Measurements from ENCODE around the gene GNPDA1.
"Not testable (repeated sequence)": the region's sequence is repeated elsewhere in the genome, so short reads cannot be mapped to it uniquely, and the experiment has no call there.

Gene GNPDA1

GRCh38 chr5:142012792-142013388 is at the start of gene GNPDA1:
Gene GNPDA1 (minus strand): TSS chr5:142013027. CDS start chr5:142012035, 992 bp downstream.
- Mint-ChIP-seq H3K4me1 (ENCODE audit: low read depth) (peaks cover 88% of the 10 kb centered on the region), H3K27ac (peak within 1 kb of the TSS; percentile 95), H3K9me3 (no peaks in the 10 kb centered on the region), H3K4me3 (peak within 1 kb of the TSS; percentile 87), H3K27me3 (no peaks in the 10 kb centered on the region), H3K36me3 (ENCODE audit: low read depth) (peaks cover 25% of the 10 kb centered on the region)

- no peaks in the 10 kb centered on the region for H3K9me3 Mint-ChIP-seq
- no peaks in the 10 kb centered on the region for H3K36me3 Mint-ChIP-seq (ENCODE audit: low read depth)
- no peak overlapping the region for H3K4me3 Mint-ChIP-seq
- H3K4me1 Mint-ChIP-seq (ENCODE audit: low read depth), result peaks cover 25% of the 10 kb centered on the region
- H3K27me3 Mint-ChIP-seq, result no peaks in the 10 kb centered on the region
- H3K27ac Mint-ChIP-seq, result no peak overlapping the region
Observed at GRCh38 chr5:142059304-142059940, 46.6 kb upstream of the GNPDA1 start.

GRCh38 chr5:142057697-142058056 is 44.9 kb upstream of the GNPDA1 start:
- Mint-ChIP-seq H3K4me1 (ENCODE audit: low read depth) (peaks cover 27% of the 10 kb centered on the region), H3K27me3 (no peaks in the 10 kb centered on the region)

GRCh38 chr5:142056816-142057696 is 44.2 kb upstream of the GNPDA1 start:
- peaks cover 27% of the 10 kb centered on the region for H3K4me1 Mint-ChIP-seq (ENCODE audit: low read depth)
- no peaks in the 10 kb centered on the region for H3K9me3 Mint-ChIP-seq

More at GRCh38 chr5:142057697-142058056, 44.9 kb upstream of the GNPDA1 start:
- H3K36me3 Mint-ChIP-seq (ENCODE audit: low read depth), result no peaks in the 10 kb centered on the region
- H3K4me3 Mint-ChIP-seq, result no peak overlapping the region
- H3K27ac Mint-ChIP-seq, result no peak overlapping the region
- no peaks in the 10 kb centered on the region for H3K9me3 Mint-ChIP-seq

GRCh38 chr5:142055301-142055700 is 42.5 kb upstream of the GNPDA1 start:
- Mint-ChIP-seq H3K27me3 (no peaks in the 10 kb centered on the region), H3K9me3 (no peaks in the 10 kb centered on the region), H3K4me1 (ENCODE audit: low read depth) (peaks cover 27% of the 10 kb centered on the region), H3K27ac (no peak overlapping the region), H3K36me3 (ENCODE audit: low read depth) (no peaks in the 10 kb centered on the region), H3K4me3 (no peak overlapping the region)

More at GRCh38 chr5:142056816-142057696, 44.2 kb upstream of the GNPDA1 start:
- Mint-ChIP-seq H3K27me3 (no peaks in the 10 kb centered on the region), H3K4me3 (no peak overlapping the region), H3K36me3 (ENCODE audit: low read depth) (no peaks in the 10 kb centered on the region), H3K27ac (no peak overlapping the region)

GRCh38 chr5:142053426-142054151 is 40.8 kb upstream of the GNPDA1 start:
- Mint-ChIP-seq H3K36me3 (ENCODE audit: low read depth) (no peaks in the 10 kb centered on the region), H3K27ac (no peak overlapping the region), H3K4me1 (ENCODE audit: low read depth) (peaks cover 26% of the 10 kb centered on the region), H3K4me3 (no peak overlapping the region), H3K27me3 (no peaks in the 10 kb centered on the region), H3K9me3 (no peaks in the 10 kb centered on the region)

- not testable (repeated sequence) for H3K27ac Mint-ChIP-seq; H3K9me3 Mint-ChIP-seq; H3K36me3 Mint-ChIP-seq (ENCODE audit: low read depth); H3K4me3 Mint-ChIP-seq; H3K27me3 Mint-ChIP-seq
- H3K4me1 Mint-ChIP-seq (ENCODE audit: low read depth), result peaks cover 18% of the 10 kb centered on the region
Observed at GRCh38 chr5:142052026-142052425, 39.2 kb upstream of the GNPDA1 start.

- no peaks in the 10 kb centered on the region for H3K9me3 Mint-ChIP-seq
Observed at GRCh38 chr5:142048272-142048671, 35.4 kb upstream of the GNPDA1 start.

GRCh38 chr5:142046191-142046590 is 33.4 kb upstream of the GNPDA1 start:
- no peaks in the 10 kb centered on the region for H3K9me3 Mint-ChIP-seq
- no peaks in the 10 kb centered on the region for H3K27me3 Mint-ChIP-seq
- H3K36me3 Mint-ChIP-seq (ENCODE audit: low read depth), result no peaks in the 10 kb centered on the region
- H3K4me1 Mint-ChIP-seq (ENCODE audit: low read depth), result no peaks in the 10 kb centered on the region
- H3K4me3 Mint-ChIP-seq, result no peak overlapping the region
- H3K27ac Mint-ChIP-seq, result no peak overlapping the region

More at GRCh38 chr5:142048272-142048671, 35.4 kb upstream of the GNPDA1 start:
- no peak overlapping the region for H3K4me3 Mint-ChIP-seq
- no peak overlapping the region for H3K27ac Mint-ChIP-seq
- no peaks in the 10 kb centered on the region for H3K36me3 Mint-ChIP-seq (ENCODE audit: low read depth)
- no peaks in the 10 kb centered on the region for H3K27me3 Mint-ChIP-seq
- H3K4me1 Mint-ChIP-seq (ENCODE audit: low read depth), result peaks cover 5% of the 10 kb centered on the region

GRCh38 chr5:142040881-142041280 is 28.1 kb upstream of the GNPDA1 start:
- H3K9me3 Mint-ChIP-seq; H3K4me1 Mint-ChIP-seq (ENCODE audit: low read depth); H3K27ac Mint-ChIP-seq; H3K4me3 Mint-ChIP-seq; H3K27me3 Mint-ChIP-seq; H3K36me3 Mint-ChIP-seq (ENCODE audit: low read depth): not testable (repeated sequence)

- no peaks in the 10 kb centered on the region for H3K36me3 Mint-ChIP-seq (ENCODE audit: low read depth)
- no peak overlapping the region for H3K4me3 Mint-ChIP-seq
- no peaks in the 10 kb centered on the region for H3K27me3 Mint-ChIP-seq
- H3K27ac Mint-ChIP-seq, result no peak overlapping the region
- H3K9me3 Mint-ChIP-seq, result no peaks in the 10 kb centered on the region
- H3K4me1 Mint-ChIP-seq (ENCODE audit: low read depth), result peaks cover under 1% of the 10 kb centered on the region
Observed at GRCh38 chr5:142040285-142040684, 27.5 kb upstream of the GNPDA1 start.

GRCh38 chr5:142038735-142039134 is 25.9 kb upstream of the GNPDA1 start:
- Mint-ChIP-seq H3K4me1 (ENCODE audit: low read depth) (peaks cover 8% of the 10 kb centered on the region), H3K9me3 (no peaks in the 10 kb centered on the region), H3K27ac (no peak overlapping the region), H3K4me3 (no peak overlapping the region), H3K27me3 (no peaks in the 10 kb centered on the region), H3K36me3 (ENCODE audit: low read depth) (no peaks in the 10 kb centered on the region)

GRCh38 chr5:142037599-142037998 is 24.8 kb upstream of the GNPDA1 start:
- H3K9me3 Mint-ChIP-seq; H3K4me3 Mint-ChIP-seq; H3K27ac Mint-ChIP-seq; H3K4me1 Mint-ChIP-seq (ENCODE audit: low read depth); H3K36me3 Mint-ChIP-seq (ENCODE audit: low read depth); H3K27me3 Mint-ChIP-seq: not testable (repeated sequence)

- H3K27ac Mint-ChIP-seq, result no peak overlapping the region
- H3K27me3 Mint-ChIP-seq, result no peaks in the 10 kb centered on the region
- H3K4me3 Mint-ChIP-seq, result no peak overlapping the region
- H3K4me1 Mint-ChIP-seq (ENCODE audit: low read depth), result peaks cover 8% of the 10 kb centered on the region
- H3K9me3 Mint-ChIP-seq, result no peaks in the 10 kb centered on the region
- H3K36me3 Mint-ChIP-seq (ENCODE audit: low read depth), result no peaks in the 10 kb centered on the region
Observed at GRCh38 chr5:142036918-142037317, 24.1 kb upstream of the GNPDA1 start.

- Mint-ChIP-seq H3K4me3 (no peak overlapping the region), H3K36me3 (ENCODE audit: low read depth) (no peaks in the 10 kb centered on the region), H3K27ac (no peak overlapping the region)
Observed at GRCh38 chr5:142034994-142035393, 22.2 kb upstream of the GNPDA1 start.

More at GRCh38 chr5:142034994-142035393, 22.2 kb upstream of the GNPDA1 start:
- peaks cover 4% of the 10 kb centered on the region for H3K27me3 Mint-ChIP-seq
- H3K4me1 Mint-ChIP-seq (ENCODE audit: low read depth), result peaks cover 8% of the 10 kb centered on the region
- no peaks in the 10 kb centered on the region for H3K9me3 Mint-ChIP-seq
